ENCODE measurements around the gene MIEF1.

Gene MIEF1

GRCh38 chr22:39563571-39564428 is 61.7 kb downstream of the MIEF1 start:
- no peak for DNase-seq

DNA sequence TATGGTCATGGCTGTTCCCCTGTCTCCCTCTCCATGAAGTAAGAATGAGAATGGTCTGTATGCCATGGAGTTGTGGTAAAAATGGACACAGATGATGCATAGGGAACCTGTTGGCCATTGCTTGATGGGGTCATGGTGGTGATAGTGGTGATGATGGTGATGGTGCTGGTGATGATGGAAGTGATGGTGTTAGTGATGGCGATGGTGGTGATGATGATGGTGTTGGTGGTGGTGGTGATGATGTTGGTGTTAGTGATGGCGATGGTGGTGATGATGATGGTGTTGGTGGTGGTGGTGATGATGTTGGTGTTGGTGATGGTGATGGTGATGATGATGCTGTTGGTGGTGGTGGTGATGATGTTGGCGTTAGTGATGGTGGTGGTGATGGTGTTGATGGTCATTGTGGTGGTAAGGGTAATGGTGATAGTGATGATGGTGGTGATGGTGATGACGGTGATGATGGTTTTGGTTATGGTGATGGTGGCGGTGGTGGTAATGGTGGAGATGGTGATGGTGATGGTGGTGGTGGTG is 63.4 kb downstream of the MIEF1 start:
- DNase-seq = no peak

DNA sequence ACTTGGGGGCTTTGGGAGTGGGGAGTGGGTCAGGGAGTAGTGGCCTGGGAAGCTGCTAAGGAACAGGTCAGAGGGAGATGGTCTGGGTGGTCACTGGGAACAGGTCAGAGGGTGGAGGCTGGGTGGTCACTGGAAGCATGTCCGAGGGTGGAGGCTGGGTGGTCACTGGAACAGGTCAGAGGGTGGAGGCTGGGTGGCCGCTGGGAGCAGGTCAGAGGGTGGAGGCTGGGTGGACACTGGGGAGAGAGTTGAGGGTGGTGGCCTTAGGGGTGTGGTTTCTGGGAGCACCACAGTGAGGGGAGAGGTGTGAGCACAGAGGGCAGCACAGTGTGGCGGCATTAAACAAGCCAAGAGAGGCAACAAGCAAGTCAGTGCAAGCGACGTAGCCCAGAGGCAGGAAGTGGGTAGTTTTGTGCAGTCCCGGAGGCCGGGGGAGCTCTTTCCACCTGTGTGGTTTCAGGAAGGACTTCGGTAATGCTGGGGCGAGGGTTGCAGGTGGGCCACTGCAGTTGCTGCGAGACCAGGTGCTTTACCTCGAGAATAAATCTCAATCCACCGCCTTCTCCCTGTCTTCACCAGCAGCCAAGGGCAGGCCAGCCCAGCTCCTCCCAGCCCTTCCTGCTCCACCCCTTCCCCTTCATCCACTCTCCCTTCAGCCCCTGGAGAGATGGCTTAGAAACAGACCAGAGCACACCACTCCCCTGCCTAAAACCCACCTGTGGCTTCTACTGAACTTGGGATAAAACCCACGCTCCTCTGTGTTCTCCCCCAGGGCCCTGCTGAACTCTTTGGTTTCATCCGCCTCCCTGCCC is 65.3 kb downstream of the MIEF1 start:
- no peak for DNase-seq
